NCI-H1417 treated with DMSO at 0.1 percent for 48 hours (cell line): ENCODE data around the gene RPL23.

Experiments used
- DNase-seq: peaks from one replicate; lab custom pipeline; 2025; lab: John Stamatoyannopoulos, UW

RPL23 gene

DNA sequence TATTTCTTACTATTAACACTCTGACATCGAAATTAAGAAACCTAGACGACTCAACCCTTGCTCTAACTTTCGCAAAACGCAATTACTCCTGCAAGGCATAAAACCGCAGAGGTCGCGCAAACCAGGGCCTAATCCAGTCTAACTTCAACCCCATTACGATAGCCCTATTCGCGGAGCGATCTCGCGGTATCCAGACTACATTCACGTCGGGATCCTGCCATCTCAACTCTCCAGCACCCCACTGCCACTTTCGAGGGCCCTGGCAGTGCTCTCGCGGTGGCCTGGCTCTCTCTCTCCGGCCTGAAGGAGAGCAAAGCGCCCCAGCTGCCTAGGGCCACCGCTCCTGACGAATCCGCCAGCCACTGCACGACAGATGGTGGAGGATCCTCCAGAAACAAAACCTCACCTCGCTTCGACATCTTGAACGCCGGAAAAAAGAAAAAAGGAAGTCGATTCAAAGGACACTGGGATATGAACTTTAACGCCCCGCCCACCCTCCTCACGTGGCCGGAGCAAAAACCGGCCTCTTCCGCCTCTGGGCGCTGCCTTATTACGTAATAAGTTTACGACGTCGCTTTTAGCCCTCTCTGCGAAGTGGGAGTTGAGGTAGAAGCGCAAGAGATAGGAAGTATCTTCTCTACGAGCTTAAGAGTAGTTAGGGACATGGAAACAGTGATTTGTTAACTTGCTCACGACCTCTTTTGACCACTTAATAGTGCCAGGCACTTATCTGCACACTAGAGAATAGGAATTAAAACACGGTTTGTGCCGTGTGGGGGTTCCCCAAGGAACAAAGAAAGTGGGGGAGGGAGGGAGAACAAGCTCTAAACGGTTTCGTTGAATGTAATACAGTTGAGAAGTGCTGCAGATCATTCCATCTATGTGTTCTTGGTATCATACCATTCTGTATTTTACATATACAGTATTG lies at the start of gene RPL23:
Gene RPL23 (minus strand): TSS at position 430 of the 928 bp plus-strand sequence. CDS start 11 bp downstream, at position 419.
- DNase-seq: peak; percentile 93

DNA sequence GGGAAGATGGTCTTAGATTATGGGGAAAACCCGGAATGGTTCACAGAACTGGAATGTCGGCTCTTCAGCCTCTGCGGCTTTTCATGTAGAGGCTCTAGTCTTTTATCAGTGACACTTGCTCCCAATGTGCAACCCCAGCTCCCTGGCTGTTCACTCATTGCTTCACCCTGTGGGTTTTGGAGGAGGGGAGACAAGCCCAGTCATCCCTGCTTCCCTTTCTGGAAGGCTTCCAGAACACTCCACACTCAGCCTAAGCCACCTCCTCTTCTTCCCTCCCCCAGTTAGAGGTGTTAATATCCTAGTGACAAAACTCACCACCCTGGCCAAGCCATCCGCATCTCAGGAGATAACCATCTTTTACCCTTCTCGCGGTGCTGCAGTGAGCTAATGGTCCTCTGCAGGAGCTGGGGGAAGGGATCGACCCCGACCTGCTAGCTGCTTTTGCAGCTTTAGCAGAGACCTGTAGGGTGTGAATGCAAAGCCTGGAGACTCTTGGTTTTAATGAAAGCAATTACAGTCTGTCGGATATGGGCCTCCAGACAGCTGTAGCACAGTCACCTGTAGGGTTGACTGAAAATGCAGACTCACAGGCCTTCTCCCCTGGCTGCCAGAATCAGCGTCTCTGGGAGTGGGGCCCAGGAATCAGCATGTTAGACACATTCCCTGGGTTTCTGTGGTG lies 47.6 kb upstream of the RPL23 start:
- no peak for DNase-seq

- no peak for DNase-seq
Observed at GRCh38 chr17:38899421-38899820, 45.9 kb upstream of the RPL23 start.

GRCh38 chr17:38898812-38899348 lies 45.4 kb upstream of the RPL23 start:
- DNase-seq: no peak

DNA sequence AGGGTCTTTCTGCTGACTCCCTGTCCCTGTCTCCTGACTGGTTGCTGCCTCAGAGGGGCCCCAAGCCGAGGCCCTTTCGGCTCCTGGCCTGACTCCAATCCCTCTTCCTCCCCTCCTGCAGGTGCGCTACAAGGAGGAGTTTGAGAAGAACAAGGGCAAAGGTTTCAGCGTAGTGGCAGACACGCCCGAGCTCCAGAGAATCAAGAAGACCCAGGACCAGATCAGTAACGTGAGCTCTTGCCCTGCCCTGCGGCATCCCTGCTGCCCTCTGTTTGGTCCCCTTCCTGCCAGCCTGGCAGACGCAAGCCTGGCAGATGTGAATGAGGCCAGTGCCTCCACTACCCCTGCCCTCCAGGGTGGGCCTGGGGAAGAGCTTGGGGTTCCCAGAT lies 44.8 kb upstream of the RPL23 start:
- no peak for DNase-seq

- DNase-seq: no peak
Observed at GRCh38 chr17:38897671-38898290, 44.3 kb upstream of the RPL23 start.

DNA sequence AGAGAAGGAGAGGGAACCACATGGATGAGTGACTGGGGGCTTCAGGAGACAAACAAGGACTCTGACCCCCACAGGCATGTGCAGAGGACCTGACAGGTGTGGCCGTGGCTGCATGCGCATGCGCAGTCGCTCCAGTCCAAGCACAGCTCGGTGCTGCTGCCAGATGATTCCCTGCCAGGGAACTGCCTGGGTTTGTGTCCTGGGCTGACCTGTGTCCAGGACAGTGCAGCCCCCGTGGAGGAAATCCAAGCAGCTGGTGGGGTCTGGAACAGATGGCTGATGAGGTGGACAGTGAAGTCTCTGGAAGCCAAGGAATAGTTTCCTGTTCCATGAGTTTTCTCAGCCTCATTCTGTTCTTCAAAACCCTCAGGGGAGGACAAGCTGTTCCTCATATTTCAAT lies 43.7 kb upstream of the RPL23 start:
- DNase-seq: no peak

- no peak for DNase-seq
Observed at GRCh38 chr17:38896346-38896954, 42.9 kb upstream of the RPL23 start.

GRCh38 chr17:38894276-38894675 lies 40.8 kb upstream of the RPL23 start:
- no peak for DNase-seq

DNA sequence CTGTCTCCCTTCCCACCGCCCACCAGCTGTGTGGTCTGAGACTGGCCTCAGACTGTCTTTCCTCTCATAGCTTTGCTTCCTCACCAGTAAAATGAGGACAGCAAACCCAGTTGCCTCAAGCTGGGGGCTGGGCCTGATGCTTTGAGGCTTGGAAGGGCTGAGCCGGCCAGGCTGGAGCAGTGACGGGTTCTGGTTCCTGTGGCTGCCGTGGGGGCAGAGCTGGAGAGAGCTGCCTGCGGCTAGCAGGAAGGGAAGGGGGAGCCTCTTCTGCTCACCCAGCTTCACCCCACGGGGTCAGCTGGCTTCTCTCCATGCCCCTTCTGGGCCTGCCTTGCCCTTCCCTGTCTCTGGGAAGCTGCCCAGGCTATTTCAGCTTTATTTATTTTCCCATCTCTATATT lies 40.1 kb upstream of the RPL23 start:
- no peak for DNase-seq

- DNase-seq: no peak
Observed at GRCh38 chr17:38893113-38893512, 39.6 kb upstream of the RPL23 start.

DNA sequence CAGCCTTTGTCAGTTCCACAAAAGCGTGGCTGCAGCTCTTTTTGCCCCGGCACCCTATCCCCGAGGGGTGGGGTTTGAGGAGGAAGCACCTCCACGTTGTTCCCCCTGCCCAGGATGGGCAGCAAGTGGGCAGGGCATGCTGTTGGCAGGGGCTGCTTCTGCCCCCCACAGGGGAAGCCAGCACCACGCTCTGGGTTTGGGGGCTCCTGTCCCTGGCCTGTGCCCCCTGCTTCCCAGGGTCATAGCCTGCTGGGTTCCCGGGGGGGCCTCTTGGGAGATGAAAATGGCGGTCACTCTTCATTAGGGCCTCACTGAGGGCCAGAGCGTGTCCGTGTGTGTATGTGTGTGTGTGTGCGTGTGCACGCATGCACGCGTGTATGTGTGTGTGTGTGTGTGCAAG lies 39.1 kb upstream of the RPL23 start:
- DNase-seq: no peak

GRCh38 chr17:38892083-38892482 lies 38.6 kb upstream of the RPL23 start:
- no peak for DNase-seq

GRCh38 chr17:38891441-38891840 lies 37.9 kb upstream of the RPL23 start:
- no peak for DNase-seq

- DNase-seq: no peak
Observed at GRCh38 chr17:38890410-38890746, 36.9 kb upstream of the RPL23 start.

GRCh38 chr17:38889745-38890409 lies 36.4 kb upstream of the RPL23 start:
- DNase-seq: no peak

DNA sequence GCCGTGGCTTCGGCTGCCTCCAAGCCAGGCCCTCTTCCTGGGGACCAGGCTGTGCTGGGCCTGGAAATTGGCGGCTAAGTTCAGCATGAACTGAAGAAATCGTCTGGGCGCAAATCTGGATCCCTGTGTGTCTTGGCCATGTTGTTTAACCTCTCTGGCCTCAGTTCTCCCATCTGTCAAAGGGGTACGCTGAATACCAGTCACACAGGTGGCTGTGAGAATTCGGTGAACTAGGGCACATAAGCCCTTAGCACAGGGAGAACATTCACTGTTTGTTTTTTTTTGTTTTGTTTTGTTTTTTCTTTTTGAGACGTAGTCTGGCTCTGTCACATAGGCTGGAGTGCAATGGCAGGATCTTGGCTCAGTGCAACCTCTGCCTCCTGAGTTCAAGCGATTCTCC lies 35.3 kb upstream of the RPL23 start:
- no peak for DNase-seq

- no peak for DNase-seq
Observed at GRCh38 chr17:38886643-38887010, 33.1 kb upstream of the RPL23 start.

- DNase-seq: no peak
Observed at GRCh38 chr17:38885728-38886642, 32.5 kb upstream of the RPL23 start.

GRCh38 chr17:38885044-38885727 lies 31.7 kb upstream of the RPL23 start:
- no peak for DNase-seq
